Neural cell (in vitro differentiated cells): ENCODE results near the gene NOSTRIN. TPM values are rescaled to one million over a fixed set of nuclear protein-coding genes. Genes with fewer than 3 reads are reported as not detected.

Source experiments
- H2AFZ ChIP-seq: fragments of 200-600, 300-800 bp; sonication (generic), shearing (Covaris generic); 2 replicates; pipeline ENCODE4 v1.6.0; 2014; ENCODE audit warnings: low read depth, mild to moderate bottlenecking, antibody characterized with exemption, low read length, moderate library complexity
- H3F3A ChIP-seq: fragments of 200-600 bp; shearing (Covaris generic); 2 replicates; pipeline ENCODE4 v1.6.1; 2016; ENCODE audit warnings: mild to moderate bottlenecking, moderate library complexity, mixed read lengths, antibody characterized with exemption, low read length; ENCODE audit not compliant: insufficient read depth, poor library complexity, severe bottlenecking
- H3K27ac ChIP-seq: fragments of 200-600, 300-800 bp; sonication (generic), shearing (Covaris generic); 2 replicates; pipeline ENCODE4 v1.5.1; 2014; ENCODE audit warnings: mild to moderate bottlenecking, low read length, moderate library complexity
- H3K27me3 ChIP-seq: fragments of 300-800, 200-600 bp; sonication (generic), shearing (Covaris generic); 2 replicates; pipeline ENCODE4 v1.6.0; 2014; ENCODE audit warnings: mild to moderate bottlenecking, low read depth, low read length, moderate library complexity; ENCODE audit not compliant: insufficient read depth
- H3K36me3 ChIP-seq: fragments of 300-800, 200-600 bp; sonication (generic), shearing (Covaris generic); 2 replicates; pipeline ENCODE4 v1.5.1; 2014; ENCODE audit warnings: mild to moderate bottlenecking, antibody characterized with exemption, low read length, moderate library complexity; ENCODE audit not compliant: insufficient read depth
- H3K4me2 ChIP-seq: fragments of 300-800, 200-600 bp; sonication (generic), shearing (Covaris generic); 2 replicates; pipeline ENCODE4 v1.6.0; 2014; ENCODE audit warnings: mild to moderate bottlenecking, low read length
- H3K4me3 ChIP-seq: fragments of 300-800, 200-600 bp; sonication (generic), shearing (Covaris generic); 2 replicates; pipeline ENCODE4 v1.5.1; 2014; ENCODE audit warnings: mild to moderate bottlenecking, low read length, moderate library complexity
- H3K79me2 ChIP-seq: fragments of 200-600 bp; shearing (Covaris generic); replicated peaks from 2 replicates; pipeline ENCODE4 v1.6.0; 2014; ENCODE audit warnings: mild to moderate bottlenecking, low read length, moderate library complexity; ENCODE audit not compliant: insufficient read depth
- H3K9ac ChIP-seq: fragments of 300-800, 200-600 bp; sonication (generic), shearing (Covaris generic); 2 replicates; pipeline ENCODE4 v1.6.1; 2016; ENCODE audit warnings: mild to moderate bottlenecking, low read length, mixed read lengths
- H3K9me2 ChIP-seq: fragments of 200-600 bp; shearing (Covaris generic); 2 replicates; pipeline ENCODE4 v1.6.1; 2016; ENCODE audit warnings: mild to moderate bottlenecking, low read length, mixed read lengths; ENCODE audit not compliant: insufficient read depth
- H3K9me3 ChIP-seq: fragments of 200-600, 300-800 bp; sonication (generic), shearing (Covaris generic); 2 replicates; pipeline ENCODE4 v1.6.1; 2016; ENCODE audit warnings: mild to moderate bottlenecking, mixed run types, low read length, moderate library complexity, mixed read lengths
- H4K20me1 ChIP-seq: fragments of 200-600 bp; shearing (Covaris generic); 2 replicates; pipeline ENCODE4 v1.6.1; 2016; ENCODE audit warnings: mild to moderate bottlenecking, mixed run types; ENCODE audit not compliant: insufficient read depth
- CTCF ChIP-seq: fragments of 450-650 bp; IDR thresholded peaks from 2 replicates; pipeline ENCODE4 v1.5.1; 2014; ENCODE audit warnings: antibody characterized with exemption, mild to moderate bottlenecking, moderate library complexity; ENCODE audit not compliant: poor library complexity, severe bottlenecking
- EP300 ChIP-seq: fragments of 450-650 bp; conservative IDR thresholded peaks from 2 replicates; pipeline ENCODE4 v1.6.1; 2014; ENCODE audit warnings: antibody characterized with exemption, mild to moderate bottlenecking, moderate library complexity; ENCODE audit not compliant: poor library complexity, severe bottlenecking
- EZH2 ChIP-seq: fragments of 200-600, 300-800 bp; shearing (Covaris generic), sonication (generic); IDR thresholded peaks from 2 replicates; pipeline ENCODE4 v1.6.1; 2014; ENCODE audit warnings: antibody characterized with exemption, low read length, borderline replicate concordance, mild to moderate bottlenecking; ENCODE audit not compliant: insufficient read depth, poor library complexity, severe bottlenecking
- MXI1 ChIP-seq: fragments of 450-650 bp; conservative IDR thresholded peaks from 2 replicates; pipeline ENCODE4 v1.6.1; 2014; ENCODE audit warnings: antibody characterized with exemption, mild to moderate bottlenecking; ENCODE audit not compliant: poor library complexity, severe bottlenecking
- POLR2AphosphoS5 ChIP-seq: IDR thresholded peaks from 2 replicates; pipeline ENCODE4 v1.6.1; 2012
- RAD21 ChIP-seq: fragments of 450-650 bp; conservative IDR thresholded peaks from 2 replicates; pipeline ENCODE4 v1.6.1; 2014; ENCODE audit warnings: antibody characterized with exemption, mild to moderate bottlenecking, moderate library complexity
- REST ChIP-seq: IDR thresholded peaks from 2 replicates; pipeline ENCODE4 v1.6.1; 2012; ENCODE audit warnings: borderline replicate concordance
- SMC3 ChIP-seq: fragments of 450-650 bp; conservative IDR thresholded peaks from 2 replicates; pipeline ENCODE4 v1.6.1; 2014; ENCODE audit warnings: antibody characterized with exemption, mild to moderate bottlenecking, moderate library complexity; ENCODE audit not compliant: poor library complexity
- TAF1 ChIP-seq: IDR thresholded peaks from 2 replicates; pipeline ENCODE4 v1.6.1; 2012; ENCODE audit warnings: low read depth
- polyA plus RNA-seq: library from polyadenylated mRNA; depleted of rRNA; stranded (reverse); fragments of >200 nt; gene quantifications from 2 replicates; pipeline ENCODE4 v1.2.3, GENCODE V29; 2014

The NOSTRIN gene
- polyA plus RNA-seq, 1 donor from 2014 or later: not detected

GRCh38 chr2:168895771-168896170 is 93.3 kb downstream of the NOSTRIN start:
- no peaks in the 10 kb centered on the region for H3K9me3 ChIP-seq
- H3K9ac ChIP-seq: no peak overlapping the region
- H3K4me2 ChIP-seq: no peak overlapping the region
- no peak overlapping the region for H2AFZ ChIP-seq
- no peaks in the 10 kb centered on the region for H3K79me2 ChIP-seq
- no peaks in the 10 kb centered on the region for H4K20me1 ChIP-seq
- no peaks in the 10 kb centered on the region for H3K27me3 ChIP-seq
- H3K9me2 ChIP-seq: no peaks in the 10 kb centered on the region
- no peaks in the 10 kb centered on the region for H3F3A ChIP-seq
- H3K4me3 ChIP-seq: no peak overlapping the region
- H3K36me3 ChIP-seq: no peaks in the 10 kb centered on the region
- no peak overlapping the region for H3K27ac ChIP-seq
- TF ChIP-seq EZH2: no peak
- no peak for TF ChIP-seq REST
- no peak for TF ChIP-seq CTCF
- TF ChIP-seq TAF1: no peak
- TF ChIP-seq EP300: no peak
- TF ChIP-seq SMC3: no peak
- TF ChIP-seq RAD21: no peak
- no peak for TF ChIP-seq POLR2AphosphoS5
- TF ChIP-seq MXI1: no peak

- Histone ChIP-seq H3K36me3 (no peaks in the 10 kb centered on the region), H3K4me2 (no peak overlapping the region), H3K9me2 (no peaks in the 10 kb centered on the region), H2AFZ (no peak overlapping the region), H3K4me3 (no peak overlapping the region), H4K20me1 (no peaks in the 10 kb centered on the region), H3K27ac (no peak overlapping the region), H3K79me2 (no peaks in the 10 kb centered on the region), H3K9me3 (no peaks in the 10 kb centered on the region), H3K9ac (no peak overlapping the region), H3K27me3 (no peaks in the 10 kb centered on the region), H3F3A (no peaks in the 10 kb centered on the region)
- TF ChIP-seq TAF1: no peak
- TF ChIP-seq MXI1: no peak
- TF ChIP-seq REST: no peak
- no peak for TF ChIP-seq CTCF
- no peak for TF ChIP-seq POLR2AphosphoS5
- TF ChIP-seq RAD21: no peak
- TF ChIP-seq EP300: no peak
- no peak for TF ChIP-seq EZH2
- TF ChIP-seq SMC3: no peak
Measured at GRCh38 chr2:168896783-168897182, 94.3 kb downstream of the NOSTRIN start.
